ENCODE measurements around the gene TNRC6B. TPM values are rescaled to one million over a fixed set of nuclear protein-coding genes. Genes with fewer than 3 reads are reported as not detected.

TNRC6B gene
- total and polyA plus RNA-seq, 2 of the 13 experiments (the other 11 are each of a cell fraction or from before 2014, with no cell fraction given): 8.9 to 13.2 TPM

DNA sequence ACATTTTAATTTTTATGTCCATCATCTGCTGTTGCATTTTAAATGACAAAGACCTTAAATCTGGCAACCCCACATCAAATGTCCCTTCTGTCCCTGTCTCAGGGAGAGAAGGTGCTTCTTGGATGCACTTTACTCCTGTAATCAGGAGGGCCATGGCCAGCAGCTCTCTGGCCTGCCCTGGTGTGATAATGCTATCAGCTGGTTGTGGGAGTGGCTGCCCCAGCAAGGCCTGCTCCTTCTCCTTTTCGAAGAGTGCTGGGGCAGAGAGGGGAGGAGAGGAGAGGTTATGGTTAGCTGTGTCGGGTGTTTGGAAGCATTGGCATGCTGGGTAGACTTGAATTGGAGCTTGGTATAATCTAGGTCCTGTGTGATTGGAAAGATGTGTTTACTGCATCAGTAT is 12.8 kb downstream of the TNRC6B start:
- Histone ChIP-seq H3K36me3 (replicated peaks in 1 of 2; ENCODE audit: control insufficient read depth in 1 of 2, insufficient read depth in 2 of 2, low read length in 2 of 2) (no peaks in the 10 kb centered on the region), H3K27me3 (ENCODE audit: control insufficient read depth in 1 of 2, insufficient read depth in 2 of 2, low read length in 2 of 2) (no peaks in the 10 kb centered on the region), H3K27ac (ENCODE audit: extremely low read length, insufficient read depth, low read length) (no peak overlapping the region), H3K79me2 (ENCODE audit: insufficient read depth, low read length) (peaks cover 83% of the 10 kb centered on the region), H3K9ac (ENCODE audit: insufficient read depth, low read depth, low read length) (no peak overlapping the region), H3K4me1 (ENCODE audit: insufficient read depth, low read length) (peaks cover 31% of the 10 kb centered on the region), H2AFZ (ENCODE audit: low read length) (no peak overlapping the region), H3K4me2 (ENCODE audit: low read depth, low read length) (no peak overlapping the region), H3K4me3 (replicated peaks in 1 of 3; ENCODE audit: insufficient read depth in 1 of 3, low read depth in 2 of 3, low read length in 3 of 3) (no peak overlapping the region), H4K20me1 (ENCODE audit: insufficient read depth, low read length) (peaks cover 24% of the 10 kb centered on the region), H3K9me3 (ENCODE audit: low read length) (no peaks in the 10 kb centered on the region)
- DNase-seq (ENCODE audit: low spot score) (no peak), FAIRE-seq (no peak), ATAC-seq (no peak)
- ChIA-PET POLR2A (no interaction called here), CTCF (ENCODE audit: low intra/inter-chr PET ratio, low total read pairs) (no interaction called here)
- intact Hi-C loops (cut with micrococcal nuclease; ENCODE audit: unreplicated experiment) (no loop called here), in situ Hi-C loops (cut with HindIII; ENCODE audit: extremely low pct_ligation_motif_present, low pct_unique_long_range_greater_than_20kb) (no loop called here)
- BruUV-seq (replicated peaks): no TSS peak
- TF ChIP-seq, protein P1, sequence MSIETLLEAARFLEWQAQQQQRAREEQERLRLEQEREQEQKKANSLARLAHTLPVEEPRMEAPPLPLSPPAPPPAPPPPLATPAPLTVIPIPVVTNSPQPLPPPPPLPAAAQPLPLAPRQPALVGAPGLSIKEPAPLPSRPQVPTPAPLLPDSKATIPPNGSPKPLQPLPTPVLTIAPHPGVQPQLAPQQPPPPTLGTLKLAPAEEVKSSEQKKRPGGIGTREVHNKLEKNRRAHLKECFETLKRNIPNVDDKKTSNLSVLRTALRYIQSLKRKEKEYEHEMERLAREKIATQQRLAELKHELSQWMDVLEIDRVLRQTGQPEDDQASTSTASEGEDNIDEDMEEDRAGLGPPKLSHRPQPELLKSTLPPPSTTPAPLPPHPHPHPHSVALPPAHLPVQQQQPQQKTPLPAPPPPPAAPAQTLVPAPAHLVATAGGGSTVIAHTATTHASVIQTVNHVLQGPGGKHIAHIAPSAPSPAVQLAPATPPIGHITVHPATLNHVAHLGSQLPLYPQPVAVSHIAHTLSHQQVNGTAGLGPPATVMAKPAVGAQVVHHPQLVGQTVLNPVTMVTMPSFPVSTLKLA (IDR thresholded peaks at IDR 0.05): no peak
- TF ChIP-seq, protein P2, sequence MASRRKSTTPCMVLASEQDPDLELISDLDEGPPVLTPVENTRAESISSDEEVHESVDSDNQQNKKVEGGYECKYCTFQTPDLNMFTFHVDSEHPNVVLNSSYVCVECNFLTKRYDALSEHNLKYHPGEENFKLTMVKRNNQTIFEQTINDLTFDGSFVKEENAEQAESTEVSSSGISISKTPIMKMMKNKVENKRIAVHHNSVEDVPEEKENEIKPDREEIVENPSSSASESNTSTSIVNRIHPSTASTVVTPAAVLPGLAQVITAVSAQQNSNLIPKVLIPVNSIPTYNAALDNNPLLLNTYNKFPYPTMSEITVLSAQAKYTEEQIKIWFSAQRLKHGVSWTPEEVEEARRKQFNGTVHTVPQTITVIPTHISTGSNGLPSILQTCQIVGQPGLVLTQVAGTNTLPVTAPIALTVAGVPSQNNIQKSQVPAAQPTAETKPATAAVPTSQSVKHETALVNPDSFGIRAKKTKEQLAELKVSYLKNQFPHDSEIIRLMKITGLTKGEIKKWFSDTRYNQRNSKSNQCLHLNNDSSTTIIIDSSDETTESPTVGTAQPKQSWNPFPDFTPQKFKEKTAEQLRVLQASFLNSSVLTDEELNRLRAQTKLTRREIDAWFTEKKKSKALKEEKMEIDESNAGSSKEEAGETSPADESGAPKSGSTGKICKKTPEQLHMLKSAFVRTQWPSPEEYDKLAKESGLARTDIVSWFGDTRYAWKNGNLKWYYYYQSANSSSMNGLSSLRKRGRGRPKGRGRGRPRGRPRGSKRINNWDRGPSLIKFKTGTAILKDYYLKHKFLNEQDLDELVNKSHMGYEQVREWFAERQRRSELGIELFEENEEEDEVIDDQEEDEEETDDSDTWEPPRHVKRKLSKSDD (CRISPR knock-in tag; IDR thresholded peaks at IDR 0.05; ENCODE audit: low read depth): no peak
- TF ChIP-seq BRCA1 (CRISPR knock-in tag; IDR thresholded peaks at IDR 0.05) (no peak), ZFY (CRISPR knock-in tag; IDR thresholded peaks at IDR 0.05) (no peak), ZNF879 (CRISPR knock-in tag; IDR thresholded peaks at IDR 0.05) (no peak), MTF2 (CRISPR knock-in tag; IDR thresholded peaks at IDR 0.05; ENCODE audit: borderline replicate concordance) (no peak)
- TF ChIP-seq, protein P3, sequence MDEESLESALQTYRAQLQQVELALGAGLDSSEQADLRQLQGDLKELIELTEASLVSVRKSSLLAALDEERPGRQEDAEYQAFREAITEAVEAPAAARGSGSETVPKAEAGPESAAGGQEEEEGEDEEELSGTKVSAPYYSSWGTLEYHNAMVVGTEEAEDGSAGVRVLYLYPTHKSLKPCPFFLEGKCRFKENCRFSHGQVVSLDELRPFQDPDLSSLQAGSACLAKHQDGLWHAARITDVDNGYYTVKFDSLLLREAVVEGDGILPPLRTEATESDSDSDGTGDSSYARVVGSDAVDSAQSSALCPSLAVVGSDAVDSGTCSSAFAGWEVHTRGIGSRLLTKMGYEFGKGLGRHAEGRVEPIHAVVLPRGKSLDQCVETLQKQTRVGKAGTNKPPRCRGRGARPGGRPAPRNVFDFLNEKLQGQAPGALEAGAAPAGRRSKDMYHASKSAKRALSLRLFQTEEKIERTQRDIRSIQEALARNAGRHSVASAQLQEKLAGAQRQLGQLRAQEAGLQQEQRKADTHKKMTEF (CRISPR knock-in tag; IDR thresholded peaks at IDR 0.05): no peak
- WGBS (ENCODE audit: low lambda C conversion rate): 89% methylated on average over 2 of the region's 2 CpGs
